ENCODE data around the gene TMEM204. TPM values are rescaled to one million over a fixed set of nuclear protein-coding genes. Genes with fewer than 3 reads are reported as not detected.

Gene TMEM204
- total RNA-seq, 4 donors from 2014 or later: 7.6 to 26.6 (median 18.8) TPM

DNA sequence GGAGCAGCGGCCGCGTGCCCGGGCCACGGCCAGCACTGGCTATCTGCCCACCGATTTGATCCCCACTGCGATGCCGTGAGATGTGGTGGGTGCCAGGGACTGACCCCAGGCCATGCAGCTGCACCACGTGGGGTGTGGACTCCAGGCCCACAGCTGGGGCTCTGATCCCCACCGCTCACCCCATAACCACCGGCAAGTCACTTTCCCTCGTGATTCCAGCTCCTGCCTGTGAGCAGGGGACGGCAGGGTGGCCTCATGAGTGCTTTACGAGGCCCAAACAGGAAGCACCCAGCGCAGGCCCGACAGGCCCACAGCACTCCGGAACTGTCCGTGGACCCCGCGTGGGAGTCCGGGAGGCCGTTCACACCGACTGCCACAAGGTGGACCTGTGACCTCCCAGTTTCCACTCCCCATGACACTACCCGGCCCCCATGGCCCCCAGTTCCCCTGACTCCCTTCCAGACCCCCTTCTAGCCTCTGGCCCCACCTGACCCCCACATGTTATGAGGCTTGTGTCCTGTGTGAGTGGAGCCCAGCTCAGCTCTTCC is 45.3 kb upstream of the TMEM204 start:
- Histone ChIP-seq H3K27ac (no peak overlapping the region), H3K9me3 (no peaks in the 10 kb centered on the region), H3K4me3 (no peak overlapping the region), H3K4me1 (peaks cover 9% of the 10 kb centered on the region), H3K27me3 (no peaks in the 10 kb centered on the region), H3K36me3 (no peaks in the 10 kb centered on the region)
- TF ChIP-seq POLR2AphosphoS5 (IDR thresholded peaks at IDR 0.05) (no peak), EP300 (IDR thresholded peaks at IDR 0.05) (no peak), POLR2A (IDR thresholded peaks at IDR 0.05) (no peak)
- TF ChIP-seq, protein P1, sequence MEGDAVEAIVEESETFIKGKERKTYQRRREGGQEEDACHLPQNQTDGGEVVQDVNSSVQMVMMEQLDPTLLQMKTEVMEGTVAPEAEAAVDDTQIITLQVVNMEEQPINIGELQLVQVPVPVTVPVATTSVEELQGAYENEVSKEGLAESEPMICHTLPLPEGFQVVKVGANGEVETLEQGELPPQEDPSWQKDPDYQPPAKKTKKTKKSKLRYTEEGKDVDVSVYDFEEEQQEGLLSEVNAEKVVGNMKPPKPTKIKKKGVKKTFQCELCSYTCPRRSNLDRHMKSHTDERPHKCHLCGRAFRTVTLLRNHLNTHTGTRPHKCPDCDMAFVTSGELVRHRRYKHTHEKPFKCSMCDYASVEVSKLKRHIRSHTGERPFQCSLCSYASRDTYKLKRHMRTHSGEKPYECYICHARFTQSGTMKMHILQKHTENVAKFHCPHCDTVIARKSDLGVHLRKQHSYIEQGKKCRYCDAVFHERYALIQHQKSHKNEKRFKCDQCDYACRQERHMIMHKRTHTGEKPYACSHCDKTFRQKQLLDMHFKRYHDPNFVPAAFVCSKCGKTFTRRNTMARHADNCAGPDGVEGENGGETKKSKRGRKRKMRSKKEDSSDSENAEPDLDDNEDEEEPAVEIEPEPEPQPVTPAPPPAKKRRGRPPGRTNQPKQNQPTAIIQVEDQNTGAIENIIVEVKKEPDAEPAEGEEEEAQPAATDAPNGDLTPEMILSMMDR (IDR thresholded peaks at IDR 0.05): no peak
- WGBS: 90% methylated on average over 11 of the region's 24 CpGs
- no peak for DNase-seq (ENCODE audit: low spot score in 2 of 2)

DNA sequence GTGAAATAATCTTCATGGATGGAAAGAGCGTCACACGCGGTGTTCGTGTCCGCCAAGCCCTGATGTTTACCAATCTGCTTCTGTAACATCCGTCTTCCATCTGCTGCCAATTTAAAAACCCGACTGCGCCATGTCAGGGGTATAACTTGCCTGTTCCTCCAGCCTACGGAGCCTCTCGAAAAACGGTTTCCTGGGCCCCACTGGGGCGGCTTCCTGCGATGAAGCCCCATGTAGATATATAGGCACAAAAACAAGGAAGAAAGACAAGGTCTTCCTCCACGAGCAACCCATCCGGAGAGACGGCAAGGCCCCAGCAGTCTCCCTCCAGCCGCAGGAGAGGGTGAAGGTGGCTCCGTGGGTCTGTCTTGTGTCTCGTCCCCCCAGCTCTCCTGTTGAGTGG is 44.8 kb upstream of the TMEM204 start, which contains the start of gene PTX4:
Gene PTX4, minus strand, starts transcription at position 326 of the 400 bp plus-strand sequence. Its CDS starts 35 bp downstream, at position 291.
- H3K36me3 ChIP-seq: no peaks in the 10 kb centered on the region
- no peak within 1 kb of the TSS for H3K27ac ChIP-seq
- peaks cover 9% of the 10 kb centered on the region for H3K4me1 ChIP-seq
- 84% methylated on average over 19 of the region's 19 CpGs for WGBS
- H3K27me3 ChIP-seq: no peaks in the 10 kb centered on the region
- TF ChIP-seq POLR2A (IDR thresholded peaks at IDR 0.05) (no peak), EP300 (IDR thresholded peaks at IDR 0.05) (no peak), POLR2AphosphoS5 (IDR thresholded peaks at IDR 0.05) (no peak)
- TF ChIP-seq, protein P1 (IDR thresholded peaks at IDR 0.05): no peak
- H3K4me3 ChIP-seq: no peak within 1 kb of the TSS
- no peak for DNase-seq (ENCODE audit: low spot score in 2 of 2)
- no peaks in the 10 kb centered on the region for H3K9me3 ChIP-seq

GRCh38 chr16:1489077-1489476 is 44.4 kb upstream of the TMEM204 start:
- TF ChIP-seq POLR2A (IDR thresholded peaks at IDR 0.05) (no peak), EP300 (IDR thresholded peaks at IDR 0.05) (no peak), POLR2AphosphoS5 (IDR thresholded peaks at IDR 0.05) (no peak)
- TF ChIP-seq, protein P1 (IDR thresholded peaks at IDR 0.05): no peak
- no peak for DNase-seq (ENCODE audit: low spot score in 2 of 2)
- H3K27me3 ChIP-seq: no peaks in the 10 kb centered on the region
- no peak overlapping the region for H3K27ac ChIP-seq
- H3K36me3 ChIP-seq: no peaks in the 10 kb centered on the region
- H3K9me3 ChIP-seq: no peaks in the 10 kb centered on the region
- no peak overlapping the region for H3K4me3 ChIP-seq
- WGBS: 89% methylated on average over 12 of the region's 12 CpGs
- peaks cover 14% of the 10 kb centered on the region for H3K4me1 ChIP-seq

- peaks cover 25% of the 10 kb centered on the region for H3K4me1 ChIP-seq
- TF ChIP-seq POLR2AphosphoS5 (IDR thresholded peaks at IDR 0.05): no peak
- TF ChIP-seq EP300 (IDR thresholded peaks at IDR 0.05): no peak
- no peak for TF ChIP-seq POLR2A (IDR thresholded peaks at IDR 0.05)
- TF ChIP-seq, protein P1 (IDR thresholded peaks at IDR 0.05): no peak
- H3K4me3 ChIP-seq: no peak overlapping the region
- 56% methylated on average over 12 of the region's 12 CpGs for WGBS
- H3K36me3 ChIP-seq: peaks cover 11% of the 10 kb centered on the region
- no peak overlapping the region for H3K27ac ChIP-seq
- no peaks in the 10 kb centered on the region for H3K27me3 ChIP-seq
- no peak for DNase-seq (ENCODE audit: low spot score in 2 of 2)
- no peaks in the 10 kb centered on the region for H3K9me3 ChIP-seq
Observed at GRCh38 chr16:1491327-1491726, 42.1 kb upstream of the TMEM204 start.

DNA sequence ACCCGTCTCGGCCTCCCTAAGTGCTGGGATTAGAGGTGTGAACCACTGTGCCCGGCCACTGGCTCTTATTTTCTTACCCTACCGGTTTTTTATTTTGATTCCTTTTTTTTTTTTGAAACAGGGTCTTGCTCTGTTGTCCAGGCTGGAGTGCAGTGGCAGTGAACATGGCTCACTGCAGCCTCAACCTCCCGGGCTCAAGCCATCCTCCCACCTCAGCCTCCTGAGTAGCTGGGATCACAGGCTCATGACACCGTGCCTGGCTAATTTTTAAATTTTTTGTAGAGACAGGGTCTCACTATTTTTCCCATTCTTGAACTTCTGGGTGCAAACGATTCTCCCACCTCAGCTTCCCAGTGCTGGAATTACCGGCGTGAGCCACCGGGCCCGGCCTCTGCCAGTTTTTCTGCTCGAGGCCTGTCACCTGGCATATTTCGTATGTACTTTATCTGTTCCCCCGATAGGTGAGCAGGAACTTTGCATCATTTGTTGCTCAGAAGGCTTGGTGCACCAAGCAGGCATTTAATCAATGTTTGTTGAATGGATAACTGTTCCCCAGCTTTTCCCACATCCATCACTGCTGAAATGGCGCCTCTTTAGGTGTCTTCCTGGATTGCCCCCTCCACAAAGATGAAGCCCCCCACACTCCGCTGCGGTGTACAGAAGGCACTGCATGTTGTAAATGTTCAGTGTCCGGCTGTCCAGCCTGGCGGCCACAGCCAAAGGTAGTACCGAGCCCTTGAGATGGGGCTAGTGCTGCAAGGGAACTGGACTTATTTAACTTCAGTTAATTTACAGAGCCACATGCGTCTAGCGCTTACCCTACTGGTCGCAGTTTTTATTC is 41.2 kb upstream of the TMEM204 start:
- H3K4me3 ChIP-seq: peak overlapping the region; percentile 68
- H3K9me3 ChIP-seq: no peaks in the 10 kb centered on the region

More for the DNA sequence above, 41.2 kb upstream of the TMEM204 start:
- no peak for DNase-seq (ENCODE audit: low spot score in 2 of 2)
- Histone ChIP-seq H3K4me1 (peaks cover 25% of the 10 kb centered on the region), H3K27me3 (no peaks in the 10 kb centered on the region), H3K27ac (peak overlapping the region; percentile 88), H3K36me3 (peaks cover 20% of the 10 kb centered on the region)
- no peak for TF ChIP-seq EP300 (IDR thresholded peaks at IDR 0.05)
- TF ChIP-seq, protein P1 (IDR thresholded peaks at IDR 0.05): no peak
- no peak for TF ChIP-seq POLR2A (IDR thresholded peaks at IDR 0.05)
- TF ChIP-seq POLR2AphosphoS5 (IDR thresholded peaks at IDR 0.05): no peak
- 89% methylated on average over 23 of the region's 23 CpGs for WGBS

Measured in suprapubic skin (tissue), 4 donors.